Measurements from ENCODE around the gene ERCC6.

The ERCC6 gene

DNA sequence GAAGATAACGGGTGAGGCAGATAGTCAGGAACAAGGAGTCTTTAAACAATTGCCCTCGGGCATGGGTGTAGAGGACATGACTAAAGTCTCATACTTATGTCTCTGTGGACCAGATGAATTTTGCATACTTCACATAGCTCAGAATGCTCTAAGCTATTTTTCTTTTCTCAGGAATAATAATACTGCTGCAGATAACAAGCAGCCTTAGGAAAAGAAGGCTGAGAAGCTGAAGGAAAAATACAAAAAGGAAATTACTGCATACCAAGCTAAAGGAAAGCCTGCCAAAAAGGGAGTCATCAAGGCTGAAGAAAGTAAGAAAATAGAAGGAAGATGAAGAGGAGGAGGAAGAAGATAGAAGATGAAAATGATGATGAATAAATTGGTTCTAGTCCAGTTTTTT, 13.4 kb upstream of the ERCC6 start:
- no peak for DNase-seq (ENCODE audit: low read depth, low spot score)

DNA sequence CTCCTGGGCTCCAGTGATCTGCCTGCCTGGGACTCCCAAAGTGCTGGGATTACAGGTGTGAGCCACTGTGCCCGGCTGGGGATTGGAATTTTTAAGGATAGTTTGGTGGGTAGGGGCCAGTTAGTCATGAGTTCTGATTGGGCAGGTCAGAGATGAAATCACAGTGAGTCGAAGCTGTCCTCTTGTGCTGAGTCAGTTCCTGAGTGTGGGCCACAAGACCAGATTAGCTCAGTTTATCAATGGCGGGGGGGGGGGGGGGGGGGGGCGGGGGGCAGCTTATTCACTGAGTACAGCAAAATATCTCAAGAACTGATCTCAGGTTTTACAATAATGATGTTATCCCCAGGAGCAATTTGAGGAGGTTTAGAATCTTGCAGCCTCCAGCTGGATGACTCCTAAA, 11.6 kb upstream of the ERCC6 start:
- DNase-seq (ENCODE audit: low read depth, low spot score) = no peak
- no peak overlapping the region for H3K4me3 ChIP-seq (ENCODE audit: low read length)

More for the DNA sequence above, 13.4 kb upstream of the ERCC6 start:
- no peak overlapping the region for H3K4me3 ChIP-seq (ENCODE audit: low read length)

DNA sequence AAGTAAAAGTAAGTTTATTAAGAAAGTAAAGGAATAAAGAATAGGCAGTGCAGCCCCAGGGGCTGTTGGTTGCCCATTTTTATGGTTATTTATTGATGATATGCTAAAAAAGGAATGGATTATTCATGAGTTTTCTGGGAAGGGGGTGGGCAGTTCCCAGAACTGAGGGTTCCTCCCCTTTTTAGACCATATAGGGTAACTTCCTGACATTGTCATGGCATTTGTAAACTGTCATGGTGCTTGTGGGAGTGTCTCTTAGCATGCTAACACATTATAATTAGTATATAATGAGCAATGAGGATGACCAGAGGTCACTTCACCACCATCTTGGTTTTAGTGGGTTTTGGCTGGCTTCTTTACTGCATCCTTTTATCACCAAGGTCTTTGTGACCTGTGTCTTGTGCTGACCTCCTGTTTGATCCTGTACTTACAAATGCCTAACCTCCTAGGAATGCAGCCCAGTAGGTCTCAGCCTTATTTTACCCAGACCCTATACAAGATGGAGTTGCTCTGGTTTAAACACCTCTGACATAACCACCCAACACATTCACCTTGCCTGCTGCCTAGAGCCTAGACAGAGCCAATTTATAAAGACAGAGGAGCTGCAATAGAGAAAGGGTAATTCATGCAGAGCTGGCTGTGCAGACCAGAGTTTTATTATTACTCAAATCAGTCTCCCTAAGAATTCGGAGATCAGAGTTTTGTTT, 10.9 kb upstream of the ERCC6 start:
- H3K4me3 ChIP-seq (ENCODE audit: low read length) = no peak overlapping the region
- DNase-seq (ENCODE audit: low read depth, low spot score) = no peak

DNA sequence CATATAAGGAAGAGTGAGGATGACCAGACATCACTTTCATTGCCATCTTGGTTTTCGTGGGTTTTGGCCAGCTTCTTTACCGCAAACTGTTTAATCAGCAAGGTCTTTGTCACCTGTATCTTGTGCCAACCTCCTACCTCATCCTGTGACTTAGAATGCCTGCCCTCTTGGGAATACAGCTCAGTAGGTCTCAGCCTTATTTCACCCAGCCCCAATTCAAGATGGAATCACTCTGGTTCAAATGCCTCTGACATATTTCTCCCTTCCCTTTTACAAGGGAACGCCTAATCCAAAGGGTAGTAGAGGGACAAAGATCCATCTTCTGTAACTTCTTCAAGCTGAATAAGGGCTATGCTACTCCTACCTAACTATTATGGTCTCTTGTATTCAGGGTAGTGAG, 4.7 kb upstream of the ERCC6 start:
- no peak overlapping the region for H3K4me3 ChIP-seq (ENCODE audit: low read length)

DNA sequence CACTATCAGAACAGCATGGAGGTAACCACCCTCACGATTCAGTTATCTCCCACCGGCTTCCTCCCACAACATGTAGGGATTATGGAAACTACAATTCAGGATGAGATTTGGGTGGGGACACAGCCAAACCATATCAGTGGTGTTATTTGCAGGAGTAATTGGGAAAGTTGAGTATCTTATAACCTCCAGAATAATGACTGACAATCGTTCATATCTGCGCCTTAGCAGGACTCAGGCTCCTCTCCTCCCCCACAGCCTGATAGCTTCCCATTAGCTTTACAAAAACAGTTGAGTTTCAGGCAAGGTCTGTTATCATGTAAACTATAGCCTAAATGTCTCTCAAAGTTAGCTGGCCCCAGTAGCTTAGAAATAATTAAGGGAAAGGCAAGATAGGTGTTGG, 3.4 kb upstream of the ERCC6 start:
- no peak overlapping the region for H3K4me3 ChIP-seq (ENCODE audit: low read length)
- no peak for DNase-seq (ENCODE audit: low read depth, low spot score)

More for the DNA sequence above, 4.7 kb upstream of the ERCC6 start:
- no peak for DNase-seq (ENCODE audit: low read depth, low spot score)

DNA sequence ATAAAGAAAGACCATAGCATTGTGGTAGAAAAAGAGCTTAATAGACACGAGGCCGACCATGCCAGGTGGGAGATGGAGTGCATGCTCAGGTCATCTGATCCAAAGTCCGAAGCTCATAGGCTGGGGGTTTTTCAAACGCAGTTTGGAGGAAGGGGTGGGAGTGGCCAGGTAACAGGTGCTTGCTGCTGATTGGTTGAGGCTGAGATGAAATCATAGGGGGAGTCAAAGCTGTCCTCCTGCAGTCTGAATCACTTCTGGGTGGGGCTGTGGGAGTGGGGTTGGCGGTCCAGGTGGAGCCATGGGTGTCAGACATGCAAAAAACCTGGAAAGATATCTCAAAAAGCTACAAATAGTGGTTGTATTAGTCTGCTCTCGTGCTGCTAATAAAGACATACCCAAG, 2.8 kb upstream of the ERCC6 start:
- no peak overlapping the region for H3K4me3 ChIP-seq (ENCODE audit: low read length)

GRCh38 chr10:49540056-49540797, 1.3 kb upstream of the ERCC6 start:
- H3K4me3 ChIP-seq (ENCODE audit: low read length) = no peak overlapping the region
- no peak for DNase-seq (ENCODE audit: low read depth, low spot score)

More for the DNA sequence above, 2.8 kb upstream of the ERCC6 start:
- no peak for DNase-seq (ENCODE audit: low read depth, low spot score)

- peak; percentile 14 for DNase-seq (ENCODE audit: low read depth, low spot score)
- peak overlapping the region; percentile 80 for H3K4me3 ChIP-seq (ENCODE audit: low read length)
Measured at GRCh38 chr10:49539320-49539885, 482 bp upstream of the ERCC6 start.

GRCh38 chr10:49534670-49535381, 4.1 kb downstream of the ERCC6 start:
- H3K4me3 ChIP-seq (ENCODE audit: low read length) = no peak overlapping the region

DNA sequence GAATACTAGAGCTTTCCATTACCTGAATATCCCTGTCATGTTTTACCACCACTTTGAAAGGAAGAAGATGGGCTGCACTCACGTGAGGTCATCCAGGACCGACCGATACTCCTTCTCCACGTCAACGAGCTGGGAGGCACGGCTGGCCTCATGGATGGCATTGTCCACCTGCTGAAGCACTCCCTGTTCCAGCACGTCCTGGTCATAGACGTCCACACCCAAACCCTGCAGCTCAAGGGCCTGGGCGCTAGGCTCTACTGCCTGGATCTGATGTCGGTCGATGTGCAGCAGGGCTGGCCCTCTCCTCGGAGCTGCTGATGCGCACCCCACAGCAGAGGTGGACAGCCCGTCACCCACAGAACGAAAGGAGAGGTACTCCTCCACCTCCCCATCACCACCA, 6.5 kb downstream of the ERCC6 start:
- H3K4me3 ChIP-seq (ENCODE audit: low read length) = no peak overlapping the region
- DNase-seq (ENCODE audit: low read depth, low spot score) = no peak

More at GRCh38 chr10:49534670-49535381, 4.1 kb downstream of the ERCC6 start:
- no peak for DNase-seq (ENCODE audit: low read depth, low spot score)

GRCh38 chr10:49528977-49529506, 9.9 kb downstream of the ERCC6 start:
- H3K4me3 ChIP-seq (ENCODE audit: low read length) = no peak overlapping the region
- DNase-seq (ENCODE audit: low read depth, low spot score) = no peak

DNA sequence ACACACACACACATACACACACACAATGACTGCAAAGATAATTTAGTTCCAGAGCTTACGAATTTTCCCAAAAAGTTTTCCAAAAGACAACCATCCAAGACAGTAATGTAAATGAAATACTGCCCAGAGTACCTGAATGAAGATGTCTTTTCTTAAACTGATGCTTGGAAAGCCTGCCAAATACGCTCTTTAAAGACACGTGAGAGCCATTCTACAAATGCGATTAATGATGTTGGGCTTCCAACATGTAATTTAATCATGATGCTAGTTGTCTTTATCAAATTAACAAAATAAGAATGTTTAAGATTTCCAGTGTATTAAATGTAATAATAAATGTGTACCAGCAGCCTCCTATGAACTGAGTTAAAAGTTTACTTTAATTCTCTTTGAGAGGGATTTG, 11.1 kb downstream of the ERCC6 start:
- H3K4me3 ChIP-seq (ENCODE audit: low read length) = no peak overlapping the region
- DNase-seq (ENCODE audit: low read depth, low spot score) = no peak

- no peak overlapping the region for H3K4me3 ChIP-seq (ENCODE audit: low read length)
- DNase-seq (ENCODE audit: low read depth, low spot score) = no peak
Measured at GRCh38 chr10:49527061-49527460, 11.9 kb downstream of the ERCC6 start.

DNA sequence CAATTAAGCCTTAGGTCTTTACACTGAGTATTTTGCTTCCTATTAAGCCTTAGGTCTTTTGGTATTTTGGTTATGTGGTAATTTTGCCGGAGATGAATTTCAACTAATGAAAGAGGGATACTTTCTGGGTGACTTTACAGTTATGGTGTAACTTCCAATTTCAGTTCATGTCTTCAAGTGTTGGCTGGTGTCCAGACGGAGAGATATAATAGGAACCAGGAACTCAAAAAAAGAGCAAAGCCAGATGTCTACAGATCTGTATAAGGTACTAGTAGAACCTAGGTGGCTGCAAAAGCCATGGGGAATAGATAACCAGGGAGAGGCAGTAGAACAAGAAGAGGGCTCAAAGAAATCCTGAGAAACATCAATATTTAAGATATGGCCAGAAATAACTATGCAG, 12.3 kb downstream of the ERCC6 start:
- no peak for DNase-seq (ENCODE audit: low read depth, low spot score)
- no peak overlapping the region for H3K4me3 ChIP-seq (ENCODE audit: low read length)

- DNase-seq (ENCODE audit: low read depth, low spot score) = no peak
Measured at GRCh38 chr10:49524496-49524895, 14.4 kb downstream of the ERCC6 start.

DNA sequence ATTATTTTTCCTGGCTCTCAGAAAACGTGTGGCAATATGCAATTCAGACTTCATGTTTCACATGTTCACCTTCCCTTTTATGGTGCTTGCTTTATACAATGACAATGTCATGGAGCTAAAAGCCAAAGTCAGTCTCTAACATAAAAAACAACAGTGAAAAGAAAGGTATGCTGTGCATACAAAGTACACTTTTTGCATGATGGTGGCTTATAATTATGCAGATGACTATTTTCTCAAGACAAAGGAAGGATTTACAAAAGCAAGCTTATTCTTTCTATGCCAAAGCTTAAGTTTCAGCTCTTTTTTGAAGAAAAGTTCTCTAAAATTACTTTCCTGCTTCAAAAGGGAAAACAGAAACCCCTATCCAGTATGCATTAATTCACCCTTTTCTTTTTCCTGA, 15.6 kb downstream of the ERCC6 start:
- no peak for DNase-seq (ENCODE audit: low read depth, low spot score)
- no peak overlapping the region for H3K4me3 ChIP-seq (ENCODE audit: low read length)

More at GRCh38 chr10:49524496-49524895, 14.4 kb downstream of the ERCC6 start:
- no peak overlapping the region for H3K4me3 ChIP-seq (ENCODE audit: low read length)

DNA sequence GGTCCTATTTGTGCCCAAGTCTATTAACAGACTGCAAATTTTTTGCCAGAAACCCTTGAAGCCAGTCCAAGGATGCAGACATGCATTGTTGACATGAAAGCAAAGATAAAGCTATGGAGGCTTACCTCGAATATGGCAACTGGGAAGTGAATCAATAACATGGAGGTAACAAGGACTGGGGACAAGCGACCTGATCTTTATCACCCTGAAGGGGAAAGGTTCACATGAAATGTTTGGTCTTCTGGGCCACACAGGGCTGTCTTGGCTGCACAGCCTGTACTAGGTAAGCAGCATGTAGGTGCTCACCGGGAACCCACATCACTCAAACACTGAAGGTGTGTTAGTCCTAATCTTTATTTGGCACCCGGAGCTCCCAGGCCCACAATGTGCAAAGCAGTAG, 17.9 kb downstream of the ERCC6 start:
- DNase-seq (ENCODE audit: low read depth, low spot score) = no peak
- H3K4me3 ChIP-seq (ENCODE audit: low read length) = no peak overlapping the region

- no peak overlapping the region for H3K4me3 ChIP-seq (ENCODE audit: low read length)
Measured at GRCh38 chr10:49520122-49520775, 18.7 kb downstream of the ERCC6 start.

GRCh38 chr10:49519717-49520116, 19.2 kb downstream of the ERCC6 start:
- no peak for DNase-seq (ENCODE audit: low read depth, low spot score)

More at GRCh38 chr10:49520122-49520775, 18.7 kb downstream of the ERCC6 start:
- no peak for DNase-seq (ENCODE audit: low read depth, low spot score)

More at GRCh38 chr10:49519717-49520116, 19.2 kb downstream of the ERCC6 start:
- H3K4me3 ChIP-seq (ENCODE audit: low read length) = no peak overlapping the region

Measured in Jurkat, Clone E6-1 (cell line).